NCI-H1417 (cell line): ENCODE data around the gene DOCK3.
"Not testable (repeated sequence)": the region's sequence is repeated elsewhere in the genome, so short reads cannot be mapped to it uniquely, and the experiment has no call there.

ENCODE experiments used
- DNase-seq, 3 experiments: peaks; one replicate each; lab custom pipeline; 2025; lab: John Stamatoyannopoulos, UW

Gene DOCK3

DNA sequence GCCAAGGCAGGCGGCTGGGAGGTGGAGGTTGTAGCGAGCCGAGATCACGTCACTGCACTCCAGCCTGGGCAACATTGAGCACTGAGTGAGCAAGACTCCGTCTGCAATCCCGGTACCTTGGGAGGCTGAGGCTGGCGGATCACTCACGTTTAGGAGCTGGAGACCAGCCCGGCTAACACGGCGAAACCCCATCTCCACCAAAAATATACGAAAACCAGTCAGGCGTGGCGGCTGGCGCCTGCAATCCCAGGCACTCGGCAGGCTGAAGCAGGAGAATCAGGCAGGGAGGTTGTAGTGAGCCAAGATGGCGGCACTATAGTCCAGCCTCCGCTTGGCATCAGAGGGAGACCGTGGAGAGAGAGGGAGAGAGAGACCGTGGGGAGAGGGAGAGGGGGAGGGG, 129.6 kb downstream of the DOCK3 start:
- DNase-seq = not testable (repeated sequence)

DNA sequence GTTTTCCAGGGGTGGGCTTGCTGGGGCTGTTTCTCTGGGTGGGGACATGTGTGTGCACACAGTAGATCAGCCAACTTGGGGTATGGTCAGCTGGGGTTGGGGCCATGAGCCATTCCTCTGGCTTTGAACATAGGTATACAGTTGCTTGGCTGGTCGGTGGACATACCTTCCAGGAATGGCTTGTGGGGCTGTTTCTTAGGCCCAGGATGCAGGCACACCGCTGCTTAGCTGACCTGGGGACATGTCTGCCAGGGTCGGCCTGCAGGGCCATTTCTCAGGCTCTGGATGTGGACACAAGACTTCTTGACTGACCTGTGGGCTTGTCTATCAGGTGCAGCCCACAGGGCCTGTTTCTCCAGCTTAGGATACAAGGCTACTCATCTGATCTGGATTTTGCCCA, 130.6 kb downstream of the DOCK3 start:
- DNase-seq = no peak

DNA sequence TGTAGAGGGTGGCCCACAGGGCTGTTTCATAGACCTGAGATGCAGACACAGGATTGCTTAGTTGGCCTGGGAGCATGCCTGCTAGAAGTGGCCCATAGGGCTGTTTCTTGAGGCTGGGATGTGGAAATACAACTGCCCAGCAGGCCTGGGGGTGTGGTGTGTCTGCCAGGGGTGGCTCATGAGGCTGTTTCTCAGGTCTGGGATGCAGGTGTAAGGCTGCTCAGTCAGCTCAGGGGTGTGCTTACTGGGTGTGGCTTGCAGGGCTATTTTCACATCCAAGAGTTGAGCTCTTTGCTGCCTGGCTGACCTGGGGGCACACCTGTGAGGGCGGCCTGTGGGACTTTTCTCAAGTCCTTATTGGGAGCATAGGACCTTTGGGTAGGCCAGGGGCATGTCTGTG, 131.3 kb downstream of the DOCK3 start:
- DNase-seq = no peak

DNA sequence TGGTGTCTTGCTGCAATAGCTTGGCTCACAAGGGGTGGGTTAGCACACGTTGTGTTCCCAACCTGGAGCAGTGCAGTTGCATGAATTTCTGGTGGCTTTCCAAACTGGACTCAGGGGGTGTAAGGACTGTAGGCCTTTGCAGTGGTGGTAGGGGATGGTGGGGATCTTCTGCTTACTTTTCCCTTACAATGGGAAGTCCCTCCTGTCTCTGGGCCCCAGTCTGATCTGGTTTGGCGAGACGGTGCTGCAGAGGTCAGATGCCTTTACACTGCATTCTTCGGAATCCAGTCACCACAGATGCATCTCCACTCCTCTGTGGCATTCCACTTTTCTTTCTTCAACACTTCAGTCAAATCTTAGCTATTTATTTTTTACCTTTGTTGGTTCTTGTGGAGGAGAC, 132.1 kb downstream of the DOCK3 start:
- no peak for DNase-seq

- peak; percentile 24 to 58 (median 24) for DNase-seq
These were observed 132.5 kb downstream of the DOCK3 start for GRCh38 chr3:50807266-50807665.

DNA sequence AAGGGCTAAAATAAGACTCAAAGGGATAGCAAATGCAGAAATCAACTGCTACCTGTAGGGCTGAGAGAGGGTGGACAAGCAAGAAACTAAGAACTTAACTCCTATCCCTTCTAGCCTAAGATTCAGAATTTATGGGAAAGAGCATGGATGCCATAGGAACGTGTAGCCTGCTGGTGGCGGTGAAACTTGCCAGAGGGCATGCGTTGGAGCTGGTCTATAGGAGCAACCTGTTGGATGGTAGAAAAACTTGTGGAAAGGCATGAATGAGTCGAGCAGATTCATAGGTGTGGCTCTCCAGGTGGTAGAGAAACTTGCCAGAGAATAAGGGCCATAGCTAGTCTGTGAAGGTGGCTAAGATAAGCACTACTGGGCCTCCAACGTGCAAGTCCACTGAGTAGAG, 137.2 kb downstream of the DOCK3 start:
- no peak for DNase-seq

DNA sequence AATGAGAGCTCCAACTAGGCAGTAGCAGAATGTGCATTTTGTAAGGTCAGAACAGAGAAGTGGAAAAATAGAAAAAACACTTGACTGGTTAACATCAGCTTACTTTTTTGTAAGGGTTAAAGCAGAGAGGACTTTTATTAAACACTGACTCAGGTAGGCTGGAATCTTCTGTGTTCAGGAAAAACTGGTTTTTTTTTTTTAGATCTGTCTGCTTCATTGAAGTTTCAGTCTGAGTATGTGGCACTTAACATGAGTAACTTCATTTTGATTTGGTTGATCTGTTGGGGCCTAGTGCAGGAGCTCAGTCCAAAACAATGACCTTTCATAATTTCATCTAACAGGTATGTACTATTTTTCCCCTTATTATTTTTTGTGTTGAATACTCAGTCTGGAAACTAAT, 141.1 kb downstream of the DOCK3 start:
- DNase-seq = no peak

- DNase-seq = no peak
These were observed 142.2 kb downstream of the DOCK3 start for GRCh38 chr3:50816894-50817293.

GRCh38 chr3:50817756-50818529, 143.2 kb downstream of the DOCK3 start:
- peak in 2 of 3 experiments; percentile 4 to 47 for DNase-seq

GRCh38 chr3:50819882-50820281, 145.2 kb downstream of the DOCK3 start:
- no peak for DNase-seq

- DNase-seq = no peak
These were observed 151.1 kb downstream of the DOCK3 start for GRCh38 chr3:50825841-50826240.

- no peak for DNase-seq
These were observed 155.7 kb downstream of the DOCK3 start for GRCh38 chr3:50830451-50830850.

DNA sequence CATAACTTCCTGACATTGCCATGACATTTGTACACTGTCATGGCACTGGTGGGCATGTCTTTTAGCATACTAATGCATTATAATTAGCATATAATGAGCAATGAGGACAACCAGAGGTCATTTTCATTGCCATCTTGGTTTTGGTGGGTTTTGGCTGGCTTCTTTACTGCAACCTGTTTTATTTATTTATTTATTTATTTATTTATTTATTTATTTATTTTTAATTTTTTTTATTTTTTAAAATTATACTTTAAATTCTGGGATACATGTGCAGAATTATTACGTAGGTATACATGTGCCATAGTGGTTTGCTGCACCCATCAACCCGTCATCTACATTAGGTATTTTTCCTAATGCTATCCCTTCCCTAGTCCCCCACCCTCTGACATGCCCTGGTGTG, 156.3 kb downstream of the DOCK3 start:
- DNase-seq = not testable (repeated sequence)

- peak in 1 of 3 experiments; percentile 8 for DNase-seq
These were observed 166.3 kb downstream of the DOCK3 start for GRCh38 chr3:50840983-50841489.

GRCh38 chr3:50848308-50848707, 173.6 kb downstream of the DOCK3 start:
- DNase-seq = no peak

- DNase-seq = no peak
These were observed 176.1 kb downstream of the DOCK3 start for GRCh38 chr3:50850639-50851511.

GRCh38 chr3:50853936-50854335, 179.2 kb downstream of the DOCK3 start:
- DNase-seq = no peak

- peak in 1 of 3 experiments; percentile 44 for DNase-seq
These were observed 187.5 kb downstream of the DOCK3 start for GRCh38 chr3:50862221-50862620.

DNA sequence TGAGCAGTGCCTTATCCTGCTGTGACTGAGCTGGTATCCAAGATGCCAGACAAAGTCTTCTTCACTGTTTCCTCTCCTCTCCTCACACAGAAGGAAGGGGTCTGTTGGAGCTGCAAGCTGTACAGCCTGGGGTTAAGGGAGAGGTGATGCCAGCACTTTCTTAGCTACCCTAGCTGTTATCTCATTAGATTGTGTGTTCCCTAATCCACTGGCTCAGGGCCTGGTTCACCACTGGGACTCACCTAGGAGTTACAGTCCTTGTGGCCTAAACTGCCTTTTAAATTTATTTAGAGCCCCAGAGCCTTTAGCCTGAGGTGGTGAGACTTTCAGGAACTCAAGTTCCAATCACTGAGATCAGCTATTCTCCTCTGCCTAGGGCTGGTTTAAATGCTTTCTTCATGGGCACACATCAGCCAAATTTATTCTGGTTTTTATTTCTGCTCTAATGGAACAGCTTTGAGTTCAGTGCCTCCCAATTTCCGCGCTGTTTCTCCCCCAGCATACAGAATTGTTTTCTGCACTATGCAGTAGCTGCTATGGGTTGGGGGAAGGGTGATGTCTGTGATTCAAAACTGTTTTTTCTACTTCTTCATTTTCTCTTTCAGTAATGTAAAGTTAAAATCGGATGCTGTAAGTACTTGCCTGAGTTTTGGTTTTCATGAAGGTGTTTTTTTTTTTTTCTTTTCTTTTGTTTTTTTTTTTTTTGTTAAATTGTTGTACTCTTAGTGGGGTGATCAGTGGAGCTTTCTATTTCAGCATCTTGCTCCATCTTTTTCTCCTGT, 198.8 kb downstream of the DOCK3 start:
- no peak for DNase-seq

DNA sequence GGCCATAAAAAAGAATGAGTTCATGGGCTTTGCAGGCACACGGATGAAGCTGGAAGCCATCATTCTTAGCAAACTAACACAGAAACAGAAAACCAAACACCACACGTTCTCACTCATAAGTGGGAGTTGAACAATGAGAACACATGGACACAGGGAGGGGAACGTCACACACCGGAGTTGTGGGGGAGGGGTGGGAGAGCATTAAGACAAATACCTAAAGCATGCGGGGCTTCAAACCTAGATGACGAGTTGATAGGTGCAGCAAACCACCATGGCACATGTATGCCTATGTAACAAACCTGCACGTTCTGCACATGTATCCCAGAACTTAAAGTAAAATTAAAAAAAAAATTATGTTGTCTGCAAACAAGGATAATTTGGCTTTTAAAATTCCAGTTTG, 200.1 kb downstream of the DOCK3 start:
- not testable (repeated sequence) for DNase-seq

- no peak for DNase-seq
These were observed 202.2 kb downstream of the DOCK3 start for GRCh38 chr3:50876947-50877346.

GRCh38 chr3:50882733-50883132, 208.0 kb downstream of the DOCK3 start:
- DNase-seq = not testable (repeated sequence)
